GM18507 (cell line): ENCODE measurements around the gene PANX1.
A peak's percentile ranks its signal among the peaks of the same experiment; 100 is the strongest.
"Not testable (repeated sequence)": the region's sequence is repeated elsewhere in the genome, so short reads cannot be mapped to it uniquely, and the experiment has no call there.

Experiments used
- DNase-seq: peaks from one replicate; pipeline ENCODE4 v3.0.0; 2011; ENCODE audit warnings: low read depth; ENCODE audit not compliant: insufficient read length; ENCODE audit errors: extremely low spot score
- FAIRE-seq: peaks from 2 replicates; lab custom pipeline; 2011; peaks lifted over from hg19 to GRCh38; lab: Jason Lieb, UNC

The PANX1 gene, protein sequence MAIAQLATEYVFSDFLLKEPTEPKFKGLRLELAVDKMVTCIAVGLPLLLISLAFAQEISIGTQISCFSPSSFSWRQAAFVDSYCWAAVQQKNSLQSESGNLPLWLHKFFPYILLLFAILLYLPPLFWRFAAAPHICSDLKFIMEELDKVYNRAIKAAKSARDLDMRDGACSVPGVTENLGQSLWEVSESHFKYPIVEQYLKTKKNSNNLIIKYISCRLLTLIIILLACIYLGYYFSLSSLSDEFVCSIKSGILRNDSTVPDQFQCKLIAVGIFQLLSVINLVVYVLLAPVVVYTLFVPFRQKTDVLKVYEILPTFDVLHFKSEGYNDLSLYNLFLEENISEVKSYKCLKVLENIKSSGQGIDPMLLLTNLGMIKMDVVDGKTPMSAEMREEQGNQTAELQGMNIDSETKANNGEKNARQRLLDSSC

DNA sequence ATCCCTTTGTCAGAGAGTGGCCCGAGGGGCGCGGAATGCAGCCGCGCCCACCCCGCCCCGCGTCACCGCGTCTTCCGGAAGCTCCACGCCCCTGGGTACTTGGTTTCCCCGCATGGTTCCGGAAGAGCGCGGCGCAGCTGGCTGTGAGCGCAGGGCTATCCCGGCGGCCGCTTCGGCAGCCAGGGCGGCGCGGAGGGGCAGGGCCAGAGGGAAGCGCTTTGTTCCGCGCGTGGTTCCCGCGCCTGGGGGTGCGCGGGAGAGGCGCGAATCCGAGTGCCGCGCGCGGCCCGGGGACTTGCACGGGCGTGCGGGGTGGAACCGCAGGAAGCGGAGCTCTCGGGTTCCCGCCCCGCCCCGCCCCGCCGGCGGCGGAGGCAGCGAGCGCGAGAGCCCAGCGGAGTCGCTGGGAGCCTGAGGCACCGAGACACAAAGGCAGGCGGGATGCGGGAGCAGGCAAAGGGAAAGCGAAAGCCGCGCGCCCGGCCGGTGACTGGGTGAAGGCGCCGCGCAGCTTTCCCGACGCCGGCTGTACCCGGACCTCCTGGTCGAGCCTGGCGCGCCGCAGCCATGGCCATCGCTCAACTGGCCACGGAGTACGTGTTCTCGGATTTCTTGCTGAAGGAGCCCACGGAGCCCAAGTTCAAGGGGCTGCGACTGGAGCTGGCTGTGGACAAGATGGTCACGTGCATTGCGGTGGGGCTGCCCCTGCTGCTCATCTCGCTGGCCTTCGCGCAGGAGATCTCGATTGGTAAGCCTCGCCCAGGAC, at the start of gene PANX1:
TSS of gene PANX1 (plus strand) at position 96 of the 766 bp plus-strand sequence. CDS start at position 568, 472 bp downstream.
- FAIRE-seq, result peak; percentile 26
- peak; percentile 63 for DNase-seq

DNA sequence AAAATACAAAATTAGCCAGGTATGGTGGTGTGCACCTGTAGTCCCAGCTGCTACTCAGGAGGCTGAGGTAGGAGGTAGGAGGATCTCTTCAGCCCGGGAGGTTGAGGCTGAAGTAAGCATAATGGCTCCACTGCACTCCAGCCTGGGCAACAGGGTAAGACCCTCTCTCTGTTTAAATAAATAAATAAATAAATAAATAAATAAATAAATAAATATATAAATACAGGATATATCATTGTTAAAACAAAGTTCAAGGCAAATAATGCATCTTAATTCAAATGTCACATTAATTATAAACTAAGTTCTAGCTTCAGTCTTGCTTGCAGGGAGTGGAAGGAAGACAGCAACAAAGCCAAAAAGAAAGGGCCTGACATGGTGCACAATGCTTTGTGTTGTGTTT, 44.5 kb upstream of the PANX1 start:
- no peak for DNase-seq
- no peak for FAIRE-seq

DNA sequence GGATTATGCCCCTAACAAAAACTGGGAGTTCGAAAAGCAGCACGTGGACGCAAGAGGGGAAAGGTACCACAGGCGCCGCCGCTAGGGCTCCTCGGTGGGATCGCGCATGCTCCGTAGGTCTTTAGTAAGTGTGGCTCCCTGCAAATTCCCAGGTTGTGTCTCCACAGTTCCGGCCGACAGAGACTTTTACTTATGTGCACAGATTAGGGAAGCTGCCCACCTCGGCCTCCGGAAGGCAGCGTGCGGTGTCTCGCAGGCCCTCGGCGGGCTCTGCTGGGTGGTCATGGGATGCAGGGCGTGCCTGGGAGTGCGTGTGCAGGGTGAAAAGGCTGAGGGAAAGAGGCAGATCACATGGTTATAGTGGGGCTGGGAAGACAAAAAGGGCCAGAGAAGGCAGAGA, 39.7 kb upstream of the PANX1 start:
- FAIRE-seq (no peak), DNase-seq (no peak)

DNA sequence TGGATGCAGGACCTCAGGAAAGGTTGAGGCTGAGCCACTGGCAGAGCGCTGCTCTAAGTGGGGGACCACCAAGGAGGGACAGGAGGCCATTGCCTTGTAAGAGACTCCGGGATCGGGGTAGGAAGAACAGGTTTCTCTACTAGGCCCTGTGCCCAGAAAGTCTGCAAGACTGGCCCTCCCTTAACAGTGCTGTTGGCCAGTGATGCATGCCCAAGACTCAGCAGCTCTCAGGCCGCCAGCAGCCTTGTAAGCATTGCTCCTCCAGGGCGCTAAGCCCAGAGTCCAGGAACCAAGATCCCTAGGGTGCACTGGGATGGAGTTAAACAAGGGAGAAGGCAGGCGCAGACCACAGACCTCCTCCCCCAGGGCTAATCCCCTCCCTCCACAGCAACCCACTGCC, 39.3 kb upstream of the PANX1 start:
- no peak for DNase-seq
- no peak for FAIRE-seq

DNA sequence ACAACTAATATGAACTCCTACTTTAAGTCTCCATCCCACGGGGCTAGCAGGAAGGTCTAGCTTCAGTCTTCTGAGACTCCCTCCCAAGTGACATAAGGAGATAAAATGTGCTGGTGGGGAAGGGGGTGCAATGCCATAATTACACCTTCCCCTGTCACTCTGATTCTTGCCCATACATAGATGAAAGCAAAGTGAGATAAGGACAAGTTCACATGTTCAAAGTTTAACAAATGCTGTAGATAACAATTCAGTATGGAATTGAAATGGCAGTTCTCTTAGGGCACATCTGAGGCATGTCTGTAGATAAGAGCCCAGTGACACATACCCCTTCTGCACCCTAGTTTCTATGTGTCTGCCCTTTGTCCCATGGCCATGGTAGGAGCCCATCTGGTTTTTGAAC, 38.2 kb upstream of the PANX1 start:
- DNase-seq (no peak), FAIRE-seq (no peak)

DNA sequence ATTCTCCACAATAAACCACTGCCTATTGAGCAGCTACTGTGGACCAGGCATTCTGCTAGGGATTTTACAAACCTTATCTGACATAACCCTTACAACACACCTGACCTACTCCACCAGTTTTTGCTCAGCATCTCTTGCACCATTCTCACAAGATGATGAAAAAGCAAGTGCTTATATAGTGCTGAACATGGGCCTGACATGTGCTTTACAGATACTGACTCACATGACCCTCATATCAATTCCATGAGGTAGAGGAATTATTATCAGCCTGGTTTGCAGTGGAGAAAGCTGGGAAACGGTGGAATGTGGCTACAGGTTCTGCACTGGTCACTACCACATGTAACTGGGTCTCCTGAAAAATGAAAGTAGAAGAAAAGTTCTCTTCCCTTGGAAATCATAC, 37.5 kb upstream of the PANX1 start:
- DNase-seq, result no peak
- FAIRE-seq, result no peak

DNA sequence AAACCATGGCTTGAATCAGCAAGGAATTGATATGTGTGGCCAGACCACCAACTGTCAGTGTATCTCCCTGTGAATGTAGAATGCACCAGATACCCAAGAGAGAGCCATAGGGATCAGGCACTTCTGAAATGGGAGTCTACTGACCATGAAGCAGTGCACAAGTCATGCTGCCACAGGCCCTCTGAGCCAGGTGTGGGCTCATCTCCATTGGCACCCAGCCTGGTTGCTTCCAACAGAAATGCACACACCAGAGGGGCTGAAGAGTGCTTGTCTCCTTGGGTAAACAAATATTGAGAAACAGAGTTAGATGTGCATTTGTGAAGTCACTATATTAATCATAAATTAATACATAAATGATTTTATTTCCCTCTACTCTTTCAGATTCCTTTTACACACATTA, 28.4 kb upstream of the PANX1 start:
- no peak for DNase-seq
- no peak for FAIRE-seq

DNA sequence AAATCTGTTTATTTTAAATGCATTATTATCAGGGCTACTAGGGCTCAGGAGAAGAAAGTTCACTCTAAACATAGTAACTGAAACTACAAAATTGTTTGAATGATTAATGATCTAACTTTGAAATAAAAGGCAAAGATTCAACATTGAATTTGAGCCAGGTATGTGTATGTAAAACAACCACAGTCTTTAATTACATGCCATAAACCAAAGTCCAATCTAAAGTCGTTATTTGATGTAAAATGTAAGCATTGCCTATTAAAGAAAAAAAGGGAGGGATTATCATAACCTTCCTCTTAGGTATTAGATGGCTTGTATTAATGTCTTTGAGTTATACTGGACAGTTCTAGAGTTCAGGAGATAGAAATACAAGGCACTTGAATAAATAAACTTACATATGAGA, 25.2 kb upstream of the PANX1 start:
- no peak for FAIRE-seq

DNA sequence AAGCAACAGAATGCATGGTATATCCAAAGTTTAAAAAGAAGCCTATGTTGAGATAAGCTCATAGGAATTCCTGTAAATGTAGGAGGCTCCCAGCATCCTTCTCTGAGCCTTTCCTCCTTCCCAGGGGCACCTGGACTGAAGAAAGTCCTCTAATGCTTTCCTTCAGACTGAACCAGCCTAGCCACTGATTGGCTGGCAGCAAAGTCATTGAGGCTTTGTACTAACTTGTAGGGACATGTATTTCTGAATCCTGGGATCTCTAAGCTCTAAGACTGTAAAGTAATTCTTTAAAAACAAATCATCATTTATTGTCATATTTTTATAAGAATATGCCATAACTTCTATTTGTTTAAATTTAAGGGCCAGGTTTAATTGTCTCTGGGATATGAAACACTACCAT, 23.9 kb upstream of the PANX1 start:
- FAIRE-seq (no peak), DNase-seq (no peak)

More for the DNA sequence above, 25.2 kb upstream of the PANX1 start:
- no peak for DNase-seq

DNA sequence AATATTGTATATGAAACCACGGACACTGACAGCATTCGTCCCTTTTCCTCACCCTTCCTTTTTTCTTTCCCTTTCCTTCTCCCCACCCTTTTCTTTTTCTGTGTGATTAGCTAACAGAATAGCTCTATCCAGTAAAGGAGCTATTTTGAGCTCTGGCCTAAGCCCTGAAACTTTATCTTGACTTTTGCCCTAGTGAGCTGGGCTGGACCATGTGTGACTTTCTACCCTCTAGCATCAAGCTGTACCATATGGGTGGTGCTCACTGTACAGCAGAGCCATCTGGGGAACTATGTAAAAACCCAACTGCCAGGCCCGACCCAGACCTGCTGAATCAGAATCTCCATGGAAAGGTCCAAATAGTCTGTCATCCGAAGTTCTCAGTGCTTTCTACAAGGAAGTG, 21.9 kb upstream of the PANX1 start:
- FAIRE-seq, result no peak

DNA sequence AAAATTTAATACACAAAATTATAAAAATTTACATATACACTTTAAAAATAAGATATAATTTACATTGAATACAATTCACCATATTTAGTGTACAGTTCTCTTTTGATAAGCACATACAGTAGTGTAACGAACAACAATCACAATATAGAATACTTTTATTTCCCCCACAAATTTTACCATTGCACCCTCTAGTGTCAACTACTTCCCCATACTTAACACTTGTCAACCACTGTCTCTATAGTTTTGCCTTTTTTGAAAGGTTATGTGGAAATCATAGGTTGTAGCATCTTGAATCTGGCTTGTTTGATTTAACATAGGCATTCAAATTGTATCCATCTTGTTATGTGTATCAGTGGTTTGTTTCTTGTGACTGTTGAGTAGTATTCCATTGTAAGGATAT, 21.3 kb upstream of the PANX1 start:
- no peak for FAIRE-seq

More for the DNA sequence above, 21.9 kb upstream of the PANX1 start:
- DNase-seq, result no peak

DNA sequence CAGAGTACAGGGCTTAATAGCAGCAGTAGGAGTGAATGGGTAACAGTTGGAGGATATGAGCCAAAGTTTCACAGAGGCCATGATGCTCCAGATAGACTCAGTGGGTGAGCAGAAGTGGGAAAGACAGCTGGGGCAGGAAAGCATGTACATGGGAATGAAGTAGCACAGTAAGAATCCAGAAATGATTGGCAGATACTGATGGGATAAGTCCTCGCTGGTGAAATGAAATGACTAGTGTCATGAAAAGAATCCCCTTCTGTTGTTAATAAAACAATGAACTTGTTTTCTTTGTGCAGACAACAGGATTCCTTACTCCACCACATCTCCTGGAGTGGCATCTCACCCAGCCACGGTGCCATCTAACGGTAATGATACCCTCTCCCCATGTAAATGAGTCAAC, 17.4 kb upstream of the PANX1 start:
- no peak for DNase-seq
- no peak for FAIRE-seq

More for the DNA sequence above, 21.3 kb upstream of the PANX1 start:
- no peak for DNase-seq

DNA sequence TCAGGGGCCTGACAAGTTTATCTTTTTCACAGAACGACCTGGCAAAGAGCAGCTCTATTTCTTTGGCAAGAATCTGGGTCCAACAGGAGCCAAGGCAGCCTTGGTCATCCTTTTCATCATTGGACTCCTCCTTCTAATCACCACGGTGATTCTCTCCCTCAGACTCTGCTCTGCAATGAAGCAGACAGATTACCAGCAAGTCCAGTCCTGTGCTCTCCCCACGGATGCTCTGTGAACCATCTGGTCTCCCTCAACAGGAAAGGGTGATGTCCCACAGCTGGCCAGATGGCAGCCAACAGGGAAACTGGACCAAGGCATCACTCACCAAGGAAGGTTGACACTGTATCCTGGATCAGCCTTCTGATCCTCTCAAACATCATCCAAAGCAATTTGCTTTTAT, 17.0 kb upstream of the PANX1 start:
- no peak for DNase-seq
- FAIRE-seq, result no peak

DNA sequence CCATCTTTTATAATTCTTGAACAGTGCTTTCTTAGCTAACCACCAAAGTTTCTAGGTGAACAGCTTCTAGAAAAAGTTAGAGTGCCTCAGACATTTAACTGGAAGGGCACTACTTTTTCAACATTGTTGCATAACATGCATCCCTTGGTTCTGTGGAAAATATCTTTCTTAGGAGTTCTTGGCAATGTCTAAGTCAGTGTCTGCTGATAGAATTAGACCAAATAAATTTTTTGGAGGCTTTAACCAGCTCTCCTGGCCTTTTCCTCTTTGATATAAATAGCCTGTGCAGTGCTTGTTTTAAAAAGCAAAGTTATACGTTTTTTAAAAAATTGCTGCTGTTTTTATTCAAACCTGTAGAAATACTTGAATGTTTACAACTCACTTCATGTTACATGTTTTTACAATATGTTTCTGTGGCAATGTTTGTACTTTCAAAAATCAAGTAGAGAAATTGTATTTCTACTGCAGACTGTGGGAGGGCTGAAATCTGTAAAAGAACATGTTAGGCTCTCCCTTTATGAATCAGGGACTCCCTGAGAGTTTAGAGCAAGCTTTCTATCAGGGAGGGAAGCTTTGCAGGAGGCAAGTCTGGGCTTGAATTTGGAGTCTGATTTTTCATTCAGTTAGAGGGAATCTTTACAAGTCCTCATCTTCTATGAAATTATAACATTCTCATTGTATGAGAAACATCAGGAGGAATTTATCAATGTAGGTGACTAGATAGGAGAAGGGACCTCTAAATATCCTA, 16.3 kb upstream of the PANX1 start:
- FAIRE-seq, result no peak

DNA sequence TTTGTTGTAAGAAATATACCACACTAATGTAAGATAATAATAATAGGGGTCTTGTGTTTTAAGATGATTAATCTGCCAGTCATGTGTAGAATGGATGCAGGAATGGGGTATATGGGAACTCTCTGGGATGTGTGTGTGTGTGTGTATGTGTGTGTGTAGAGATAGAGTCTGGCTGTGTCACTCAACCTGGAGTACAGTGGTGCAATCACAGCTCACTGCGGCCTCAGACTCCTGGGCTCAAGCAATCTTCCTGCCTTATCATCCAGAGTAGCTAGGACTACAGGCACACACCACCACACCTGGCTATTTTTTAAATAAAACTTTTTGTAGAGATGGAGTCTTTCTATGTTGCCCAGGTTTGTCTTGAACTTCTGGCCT, 11.5 kb upstream of the PANX1 start:
- no peak for FAIRE-seq
- no peak for DNase-seq

More for the DNA sequence above, 16.3 kb upstream of the PANX1 start:
- no peak for DNase-seq

DNA sequence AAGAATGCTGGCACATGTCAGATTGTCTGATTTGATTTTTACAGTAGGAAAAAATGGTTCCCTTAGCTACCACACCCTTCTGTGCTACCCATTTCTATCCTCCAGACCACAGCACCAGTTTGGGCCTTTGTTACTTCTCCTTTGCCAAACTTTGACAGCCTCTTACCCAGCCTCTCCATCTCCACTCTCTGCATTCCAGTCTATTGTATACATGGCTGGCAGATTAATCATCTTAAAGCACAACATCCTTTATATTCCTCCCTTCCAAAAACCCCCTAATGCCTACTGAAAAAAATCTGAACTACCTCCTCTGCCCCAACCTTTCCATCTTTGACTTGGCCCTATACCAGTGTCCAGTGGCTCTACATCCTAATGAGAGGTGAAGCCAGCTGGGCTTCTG, 10.8 kb upstream of the PANX1 start:
- FAIRE-seq, result no peak

DNA sequence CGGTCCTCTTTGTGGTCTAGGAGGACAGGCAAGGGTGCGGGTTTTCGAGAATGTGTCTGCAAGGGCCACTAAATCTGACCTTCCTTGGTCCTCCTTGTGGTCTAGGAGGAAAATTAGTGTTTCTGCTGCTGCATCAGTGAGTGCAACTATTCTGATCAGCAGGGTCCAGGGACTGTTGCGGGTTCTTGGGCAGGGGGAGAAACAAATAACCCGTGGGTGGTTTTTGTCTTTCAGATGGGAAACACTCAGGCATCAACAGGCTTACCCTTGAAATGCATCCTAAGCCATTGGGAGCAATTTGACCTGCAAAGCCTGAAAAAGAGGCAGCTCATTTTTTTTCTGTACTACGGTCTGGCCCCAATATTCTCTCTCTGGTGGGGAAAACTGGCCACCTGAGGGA, 9.0 kb upstream of the PANX1 start:
- FAIRE-seq, DNase-seq: not testable (repeated sequence)

More for the DNA sequence above, 10.8 kb upstream of the PANX1 start:
- DNase-seq, result no peak

DNA sequence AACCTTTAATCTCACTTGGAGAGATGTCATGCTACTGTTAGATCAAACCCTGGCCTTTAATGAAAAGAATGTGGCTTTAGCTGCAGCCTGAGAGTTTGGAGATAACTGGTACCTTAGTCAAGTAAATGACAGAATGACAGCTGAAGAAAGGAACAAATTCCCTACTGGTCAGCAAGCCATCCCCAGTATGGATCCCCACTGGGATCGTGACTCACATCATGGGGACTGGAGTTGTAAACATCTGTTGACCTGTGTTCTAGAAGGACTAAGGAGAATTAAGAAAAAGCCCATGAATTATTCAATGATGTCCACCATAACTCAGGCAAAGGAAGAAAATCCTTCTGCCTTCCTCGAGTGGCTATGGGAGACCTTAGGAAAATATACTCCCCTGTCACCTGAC, 8.1 kb upstream of the PANX1 start:
- DNase-seq, result not testable (repeated sequence)

DNA sequence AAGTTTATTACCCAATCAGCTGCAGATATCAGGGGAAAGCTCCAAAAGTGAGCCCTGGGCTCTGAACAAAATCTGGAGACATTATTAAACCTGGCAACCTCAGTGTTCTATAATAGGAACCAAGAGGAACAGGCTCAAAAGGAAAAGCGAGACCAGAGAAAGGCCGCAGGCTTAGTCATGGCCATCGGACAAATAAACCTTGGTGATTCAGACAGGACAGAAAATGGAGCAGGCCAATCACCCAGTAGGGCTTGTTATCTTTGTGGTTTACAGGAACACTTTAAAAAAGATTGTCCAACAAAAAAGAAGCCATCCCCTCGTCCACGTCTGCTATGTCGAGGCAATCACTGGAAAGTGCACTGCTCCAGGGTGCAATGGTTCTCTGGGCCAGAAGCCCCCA, 7.7 kb upstream of the PANX1 start:
- DNase-seq (no peak), FAIRE-seq (no peak)

More for the DNA sequence above, 8.1 kb upstream of the PANX1 start:
- not testable (repeated sequence) for FAIRE-seq
